HCT116 (cell line): ENCODE measurements around the gene ST6GAL2.

ENCODE experiments used
- CBX3 ChIP-seq: IDR thresholded peaks from 2 replicates; pipeline ENCODE4 v1.6.1; 2012; ENCODE audit warnings: low read depth
- CTCF ChIP-seq, 3 experiments: fragments of 200-600 bp in 1 of 3; sonication (generic) in 1 of 3; IDR thresholded peaks in 2 of 3; conservative IDR thresholded peaks in 1 of 3; 2 replicates each; pipeline ENCODE4 v1.5.1; 2012 to 2017; ENCODE audit warnings: low read depth in 2 of 3, low read length in 2 of 3, antibody characterized with exemption in 1 of 3, borderline replicate concordance in 1 of 3, control low read depth in 1 of 3, mild to moderate bottlenecking in 1 of 3, mixed read lengths in 1 of 3, mixed run types in 1 of 3, moderate library complexity in 1 of 3; ENCODE audit not compliant: insufficient read depth in 1 of 3
- POLR2A ChIP-seq: IDR thresholded peaks from 2 replicates; pipeline ENCODE4 v1.7.0; 2011; ENCODE audit warnings: borderline replicate concordance; ENCODE audit not compliant: insufficient read depth, insufficient read length; ENCODE audit errors: extremely low read depth
- POLR2AphosphoS5 ChIP-seq: IDR thresholded peaks from 2 replicates; pipeline ENCODE4 v1.6.1; 2011; ENCODE audit warnings: mild to moderate bottlenecking, low read depth, low read length, moderate library complexity
- YY1 ChIP-seq: IDR thresholded peaks from 2 replicates; pipeline ENCODE4 v1.6.1; 2011; ENCODE audit warnings: low read length, low read depth, moderate library complexity, mild to moderate bottlenecking; ENCODE audit not compliant: insufficient replicate concordance; ENCODE audit errors: extremely low read depth
- ZBTB33 ChIP-seq: IDR thresholded peaks from 2 replicates; pipeline ENCODE4 v1.6.1; 2011; ENCODE audit warnings: mild to moderate bottlenecking, low read length, moderate library complexity; ENCODE audit not compliant: insufficient replicate concordance; ENCODE audit errors: extremely low read depth
- ZNF274 ChIP-seq: fragments of 200-500 bp; sonication (Bioruptor generic); IDR thresholded peaks from 2 replicates; pipeline ENCODE4 v1.6.1; 2014; ENCODE audit warnings: mild to moderate bottlenecking, low read depth, low read length, inconsistent platforms

GRCh38 chr2:106894545-106894944, 8.6 kb upstream of the ST6GAL2 start:
- no peak for TF ChIP-seq CBX3
- no peak for TF ChIP-seq CTCF (IDR thresholded peaks at IDR 0.05 in 2 of 3, conservative IDR thresholded peaks at IDR 0.05 in 1 of 3; ENCODE audit: borderline replicate concordance in 1 of 3, insufficient read depth in 1 of 3, low read depth in 2 of 3, low read length in 2 of 3)
- no peak for TF ChIP-seq ZNF274
- no peak for TF ChIP-seq ZBTB33
- TF ChIP-seq POLR2AphosphoS5 = no peak
- no peak for TF ChIP-seq YY1
- TF ChIP-seq POLR2A = no peak
